NB4 (cell line): ENCODE data around the gene LPAR1.

Experiments
- DNase-seq: peaks from one replicate; pipeline ENCODE4 v3.0.0; 2010; ENCODE audit warnings: low read depth
- H3K4me3 ChIP-seq: one replicate; pipeline ENCODE4 v1.5.1; 2011; ENCODE audit warnings: mild to moderate bottlenecking, low read depth, low read length, moderate library complexity
- CTCF ChIP-seq: IDR thresholded peaks from one replicate; pipeline ENCODE4 v1.5.1; 2012; ENCODE audit warnings: low read depth, low read length
- MAX ChIP-seq: IDR thresholded peaks from 2 replicates; pipeline ENCODE4 v1.6.1; 2011; ENCODE audit warnings: low read depth, low read length
- MYC ChIP-seq: IDR thresholded peaks from 2 replicates; pipeline ENCODE4 v1.6.1; 2011; ENCODE audit warnings: low read depth, low read length
- POLR2A ChIP-seq: IDR thresholded peaks from 2 replicates; pipeline ENCODE4 v1.6.1; 2011; ENCODE audit warnings: mild to moderate bottlenecking; ENCODE audit not compliant: insufficient read length; ENCODE audit errors: extremely low read depth

The LPAR1 gene

GRCh38 chr9:110971234-110971633 lies 67.0 kb downstream of the LPAR1 start:
- no peak for TF ChIP-seq POLR2A
- no peak for TF ChIP-seq MYC
- no peak for TF ChIP-seq MAX
- TF ChIP-seq CTCF: no peak
- DNase-seq: no peak
- H3K4me3 ChIP-seq: no peak overlapping the region

- TF ChIP-seq MAX (no peak), POLR2A (no peak), MYC (no peak), CTCF (no peak)
- no peak for DNase-seq
- H3K4me3 ChIP-seq: no peak overlapping the region
These were observed 68.3 kb downstream of the LPAR1 start for GRCh38 chr9:110969971-110970386.

- TF ChIP-seq CTCF: no peak
- no peak for TF ChIP-seq MAX
- no peak for TF ChIP-seq POLR2A
- no peak for TF ChIP-seq MYC
- no peak overlapping the region for H3K4me3 ChIP-seq
- DNase-seq: no peak
These were observed 70.2 kb downstream of the LPAR1 start for GRCh38 chr9:110968096-110968495.

GRCh38 chr9:110967196-110967595 lies 71.1 kb downstream of the LPAR1 start:
- no peak overlapping the region for H3K4me3 ChIP-seq
- no peak for TF ChIP-seq MYC
- no peak for TF ChIP-seq MAX
- TF ChIP-seq CTCF: no peak
- no peak for TF ChIP-seq POLR2A
- no peak for DNase-seq

- no peak for DNase-seq
- H3K4me3 ChIP-seq: no peak overlapping the region
- TF ChIP-seq POLR2A (no peak), MAX (no peak), CTCF (no peak), MYC (no peak)
These were observed 78.0 kb downstream of the LPAR1 start for GRCh38 chr9:110960288-110960687.

- DNase-seq: no peak
- no peak for TF ChIP-seq MYC
- TF ChIP-seq CTCF: no peak
- TF ChIP-seq MAX: no peak
- no peak for TF ChIP-seq POLR2A
- no peak overlapping the region for H3K4me3 ChIP-seq
These were observed 79.4 kb downstream of the LPAR1 start for GRCh38 chr9:110958847-110959246.
